ENCODE results near the gene TCEA2.

TCEA2 gene

DNA sequence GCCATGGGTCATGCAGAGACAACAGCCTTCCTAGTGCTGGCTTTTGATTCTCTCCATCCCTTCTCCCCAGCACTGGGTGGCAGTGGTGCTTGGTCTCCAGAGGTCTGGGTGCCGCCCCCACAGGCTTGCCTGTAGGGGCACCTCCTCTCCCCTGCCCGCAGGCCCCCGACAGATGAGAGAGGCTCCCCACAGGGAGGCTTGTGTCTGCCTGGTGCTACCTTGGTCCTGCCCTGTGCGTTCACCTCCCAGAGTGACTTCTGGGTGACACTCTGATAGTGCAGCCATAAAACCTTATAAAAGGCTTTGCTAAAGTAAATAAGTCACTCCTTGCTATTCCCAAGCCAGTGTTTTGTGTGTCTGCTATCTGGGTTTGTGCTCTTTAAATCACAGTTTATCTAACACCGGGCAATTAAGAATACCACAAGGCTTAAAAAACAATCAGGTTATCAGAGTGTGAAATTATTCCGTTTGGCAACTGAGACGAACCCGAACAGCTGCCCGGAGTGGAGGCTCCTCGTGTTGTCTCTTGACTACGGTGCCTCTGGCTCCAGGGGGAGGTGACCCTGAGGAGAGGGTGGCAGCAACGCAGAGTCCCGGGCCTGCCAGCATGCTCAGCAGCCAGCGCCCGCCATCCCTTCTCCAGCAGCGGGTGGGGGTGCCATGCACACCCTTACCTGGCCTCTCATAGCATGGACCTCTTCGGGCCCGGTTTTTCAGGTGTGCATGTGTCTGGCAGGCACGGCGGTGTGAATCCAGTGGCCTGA is 32.4 kb upstream of the TCEA2 start:
- H3K27ac Mint-ChIP-seq, result peak overlapping the region; percentile 41
- peaks cover 43% of the 10 kb centered on the region for H3K36me3 Mint-ChIP-seq (ENCODE audit: low read depth)
- DNase-seq (ENCODE audit: low spot score), result no peak
- no peak overlapping the region for H3K4me3 Mint-ChIP-seq
- H3K9me3 Mint-ChIP-seq, result no peaks in the 10 kb centered on the region
- H3K27me3 Mint-ChIP-seq (ENCODE audit: low read depth), result no peaks in the 10 kb centered on the region
- peaks cover 16% of the 10 kb centered on the region for H3K4me1 Mint-ChIP-seq (ENCODE audit: low read depth)

- no peaks in the 10 kb centered on the region for H3K27me3 Mint-ChIP-seq (ENCODE audit: low read depth)
- H3K36me3 Mint-ChIP-seq (ENCODE audit: low read depth), result peaks cover 37% of the 10 kb centered on the region
- no peak for DNase-seq (ENCODE audit: low spot score)
- H3K9me3 Mint-ChIP-seq, result no peaks in the 10 kb centered on the region
- no peak overlapping the region for H3K27ac Mint-ChIP-seq
- H3K4me3 Mint-ChIP-seq, result no peak overlapping the region
- H3K4me1 Mint-ChIP-seq (ENCODE audit: low read depth), result peaks cover 24% of the 10 kb centered on the region
Measured at GRCh38 chr20:64031822-64032314, 31.1 kb upstream of the TCEA2 start.

DNA sequence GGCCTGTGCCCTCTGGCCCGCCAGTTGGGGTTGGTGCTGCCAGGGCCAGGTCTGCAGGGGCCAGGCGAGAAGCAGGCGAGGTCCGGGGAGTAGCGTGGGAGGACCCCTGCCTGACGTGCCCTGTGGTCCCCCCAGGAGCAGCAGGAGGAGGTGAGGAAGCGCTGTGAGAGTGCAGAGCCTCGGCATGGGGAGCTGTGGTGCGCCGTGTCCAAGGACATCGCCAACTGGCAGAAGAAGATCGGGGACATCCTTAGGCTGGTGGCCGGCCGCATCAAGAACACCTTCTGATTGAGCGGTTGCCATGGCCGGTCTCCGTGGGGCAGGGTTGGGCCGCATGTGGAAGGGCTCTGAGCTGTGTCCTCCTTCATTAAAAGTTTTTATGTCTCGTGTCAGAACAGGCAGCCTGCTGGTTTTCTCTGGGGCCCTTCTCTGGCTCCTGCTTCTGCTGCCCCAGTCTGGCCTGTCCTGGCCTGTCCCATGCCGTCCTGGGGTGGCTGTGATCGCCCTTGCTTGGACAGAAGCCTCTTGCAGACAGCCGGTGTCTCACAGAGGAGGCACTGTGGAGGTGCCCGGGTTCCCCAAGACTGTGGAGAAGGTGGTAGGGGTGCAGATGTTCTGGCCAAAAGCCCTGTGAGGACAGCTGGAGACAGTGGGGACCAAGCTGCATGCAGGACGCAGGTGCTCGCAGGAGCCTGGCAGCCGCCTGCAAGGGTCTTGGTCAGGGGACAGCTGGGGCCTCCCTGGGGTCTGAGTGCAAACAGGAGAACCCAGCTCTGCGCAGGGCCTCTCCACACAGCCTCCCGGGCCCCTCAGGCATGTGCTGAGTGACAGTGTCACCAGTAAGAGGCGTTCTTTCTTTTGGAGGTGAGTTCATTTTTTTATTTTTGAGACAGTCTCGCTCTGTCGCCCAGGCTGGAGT is 30.0 kb upstream of the TCEA2 start:
- peak overlapping the region; percentile 96 for H3K27ac Mint-ChIP-seq
- peaks cover 32% of the 10 kb centered on the region for H3K4me1 Mint-ChIP-seq (ENCODE audit: low read depth)
- no peak for DNase-seq (ENCODE audit: low spot score)
- peaks cover 30% of the 10 kb centered on the region for H3K36me3 Mint-ChIP-seq (ENCODE audit: low read depth)
- H3K4me3 Mint-ChIP-seq, result no peak overlapping the region
- H3K27me3 Mint-ChIP-seq (ENCODE audit: low read depth), result no peaks in the 10 kb centered on the region
- no peaks in the 10 kb centered on the region for H3K9me3 Mint-ChIP-seq

DNA sequence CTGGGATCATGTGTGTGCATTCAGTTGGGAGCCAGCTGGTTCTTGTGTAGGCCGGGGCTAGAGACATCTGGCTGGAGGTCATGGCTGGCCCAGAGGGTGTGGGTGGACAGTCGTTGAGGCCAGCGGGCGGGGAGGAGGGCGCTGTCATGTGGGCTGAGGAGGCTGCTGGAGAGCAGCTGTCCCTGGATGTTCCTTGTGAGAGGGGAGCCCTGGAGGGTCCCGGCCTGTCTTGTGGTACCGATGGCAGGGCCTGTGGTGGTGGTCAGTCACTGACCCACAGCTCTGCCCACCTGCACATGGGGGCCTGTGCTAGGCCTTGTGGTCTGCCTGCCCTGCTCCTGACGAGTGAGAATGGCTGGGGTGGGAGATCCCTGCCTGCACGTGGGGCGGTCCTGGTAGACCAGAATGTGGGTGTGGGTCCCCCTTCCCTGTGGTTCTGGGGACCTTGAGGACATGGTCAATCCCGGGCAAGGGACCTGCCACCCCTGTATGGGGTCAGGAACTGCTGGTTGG is 29.0 kb upstream of the TCEA2 start:
- H3K4me1 Mint-ChIP-seq (ENCODE audit: low read depth), result peaks cover 32% of the 10 kb centered on the region
- H3K36me3 Mint-ChIP-seq (ENCODE audit: low read depth), result peaks cover 26% of the 10 kb centered on the region
- peak overlapping the region; percentile 96 for H3K27ac Mint-ChIP-seq
- no peaks in the 10 kb centered on the region for H3K27me3 Mint-ChIP-seq (ENCODE audit: low read depth)
- H3K4me3 Mint-ChIP-seq, result peak overlapping the region; percentile 27
- no peak for DNase-seq (ENCODE audit: low spot score)
- H3K9me3 Mint-ChIP-seq, result no peaks in the 10 kb centered on the region

DNA sequence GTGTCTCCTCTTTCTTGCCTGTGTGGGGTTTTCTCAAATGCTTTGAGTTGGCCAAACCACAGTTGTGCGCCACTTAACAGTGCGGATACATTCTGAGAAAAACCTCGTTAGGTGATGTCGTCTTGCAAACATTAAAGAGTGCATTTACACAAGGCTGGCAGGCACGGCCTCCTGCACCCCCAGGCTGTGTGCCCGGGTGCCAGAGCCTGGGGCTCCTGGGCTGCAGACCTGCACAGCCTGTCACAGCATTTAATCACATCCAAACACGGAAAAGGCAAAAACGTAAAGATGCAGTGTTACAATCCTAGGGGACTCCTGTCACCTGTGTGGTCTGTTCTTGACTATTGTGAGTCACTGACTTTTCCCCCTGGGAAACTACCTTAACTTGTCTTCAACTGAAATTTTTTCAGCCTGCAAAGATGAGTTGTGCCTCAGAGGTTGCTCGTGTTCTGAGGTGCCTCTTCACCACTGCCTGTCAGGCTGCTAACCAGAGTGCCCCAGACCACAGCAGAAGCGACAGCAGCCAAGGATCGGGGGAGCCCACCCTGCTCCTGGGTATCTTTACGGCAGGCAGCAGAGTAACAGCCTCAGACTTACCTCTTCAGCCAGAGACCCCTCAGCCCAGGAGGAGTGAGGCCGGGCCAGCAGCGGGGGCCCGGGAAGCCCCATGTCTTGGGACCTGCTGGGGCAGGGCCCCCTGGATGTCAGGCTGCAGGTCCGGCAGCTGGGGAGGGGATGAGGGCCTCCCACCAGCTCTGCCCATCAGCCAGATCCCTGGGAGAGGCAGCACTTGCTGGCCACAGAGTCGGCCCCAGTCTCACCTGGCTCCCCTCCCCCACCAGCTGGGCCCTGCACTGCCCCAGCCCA is 27.7 kb upstream of the TCEA2 start:
- peaks cover 18% of the 10 kb centered on the region for H3K36me3 Mint-ChIP-seq (ENCODE audit: low read depth)
- H3K27me3 Mint-ChIP-seq (ENCODE audit: low read depth), result no peaks in the 10 kb centered on the region
- peaks cover 40% of the 10 kb centered on the region for H3K4me1 Mint-ChIP-seq (ENCODE audit: low read depth)
- peak; percentile 47 for DNase-seq (ENCODE audit: low spot score)
- H3K9me3 Mint-ChIP-seq, result no peaks in the 10 kb centered on the region
- H3K27ac Mint-ChIP-seq, result peak overlapping the region; percentile 96
- peak overlapping the region; percentile 76 for H3K4me3 Mint-ChIP-seq

GRCh38 chr20:64035933-64036345 is 27.1 kb upstream of the TCEA2 start, which contains the start of gene C20orf204:
C20orf204 (plus strand) TSS chr20:64036182; CDS start chr20:64036324, 142 bp downstream.
- Mint-ChIP-seq H3K4me3 (peak within 1 kb of the TSS; percentile 76), H3K4me1 (ENCODE audit: low read depth) (peaks cover 40% of the 10 kb centered on the region), H3K27me3 (ENCODE audit: low read depth) (no peaks in the 10 kb centered on the region), H3K36me3 (ENCODE audit: low read depth) (peaks cover 14% of the 10 kb centered on the region), H3K9me3 (no peaks in the 10 kb centered on the region), H3K27ac (peak within 1 kb of the TSS; percentile 96)
- DNase-seq (ENCODE audit: low spot score), result no peak

- peaks cover 10% of the 10 kb centered on the region for H3K36me3 Mint-ChIP-seq (ENCODE audit: low read depth)
- H3K4me1 Mint-ChIP-seq (ENCODE audit: low read depth), result peaks cover 42% of the 10 kb centered on the region
- no peaks in the 10 kb centered on the region for H3K27me3 Mint-ChIP-seq (ENCODE audit: low read depth)
- peak overlapping the region; percentile 70 for H3K4me3 Mint-ChIP-seq
- peak overlapping the region; percentile 79 for H3K27ac Mint-ChIP-seq
- DNase-seq (ENCODE audit: low spot score), result peak; percentile 35
- no peaks in the 10 kb centered on the region for H3K9me3 Mint-ChIP-seq
Measured at GRCh38 chr20:64036346-64037198, 26.4 kb upstream of the TCEA2 start.

- no peaks in the 10 kb centered on the region for H3K9me3 Mint-ChIP-seq
- DNase-seq (ENCODE audit: low spot score), result no peak
- H3K4me3 Mint-ChIP-seq, result peak overlapping the region; percentile 70
- no peaks in the 10 kb centered on the region for H3K27me3 Mint-ChIP-seq (ENCODE audit: low read depth)
- H3K27ac Mint-ChIP-seq, result peak overlapping the region; percentile 79
- H3K36me3 Mint-ChIP-seq (ENCODE audit: low read depth), result peaks cover 8% of the 10 kb centered on the region
- peaks cover 42% of the 10 kb centered on the region for H3K4me1 Mint-ChIP-seq (ENCODE audit: low read depth)
Measured at GRCh38 chr20:64037199-64037497, 25.9 kb upstream of the TCEA2 start.

DNA sequence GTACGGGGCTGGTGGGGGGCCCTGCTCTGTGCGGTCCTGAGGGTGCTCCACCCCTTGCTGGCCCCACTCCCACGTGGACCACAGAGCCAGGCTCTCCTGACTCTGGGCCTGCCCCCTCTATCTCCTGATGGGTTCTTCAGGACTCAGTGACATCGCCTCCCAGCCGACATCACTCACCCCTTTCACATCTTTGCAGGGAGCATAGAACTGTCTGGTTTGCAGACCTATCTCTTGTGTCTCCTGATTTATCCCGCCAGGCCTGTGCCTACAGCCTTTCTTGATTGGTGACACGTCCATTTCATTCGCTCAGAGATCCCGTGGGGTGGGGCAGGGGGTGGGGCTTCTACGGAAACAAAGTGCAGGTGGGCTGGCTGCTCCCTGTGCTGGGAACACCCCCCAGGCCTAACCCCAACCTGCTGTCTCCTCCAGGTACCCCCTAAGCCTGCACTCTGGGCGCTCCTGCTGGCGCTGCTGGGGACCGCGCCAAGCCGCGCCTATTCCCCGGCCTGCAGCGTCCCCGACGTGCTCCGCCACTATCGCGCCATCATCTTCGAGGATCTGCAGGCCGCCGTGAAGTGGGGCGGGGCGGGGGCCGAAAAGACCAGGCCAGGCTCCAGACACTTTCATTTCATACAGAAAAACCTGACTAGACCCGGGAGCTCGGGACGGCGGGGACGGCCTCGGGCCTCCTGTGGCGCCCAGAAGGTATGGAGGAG is 25.3 kb upstream of the TCEA2 start:
- no peak for DNase-seq (ENCODE audit: low spot score)
- Mint-ChIP-seq H3K27me3 (ENCODE audit: low read depth) (no peaks in the 10 kb centered on the region), H3K27ac (peak overlapping the region; percentile 79), H3K4me1 (ENCODE audit: low read depth) (peaks cover 42% of the 10 kb centered on the region), H3K36me3 (ENCODE audit: low read depth) (peaks cover 8% of the 10 kb centered on the region), H3K4me3 (peak overlapping the region; percentile 70), H3K9me3 (no peaks in the 10 kb centered on the region)

- no peaks in the 10 kb centered on the region for H3K9me3 Mint-ChIP-seq
- peak overlapping the region; percentile 70 for H3K4me3 Mint-ChIP-seq
- H3K4me1 Mint-ChIP-seq (ENCODE audit: low read depth), result peaks cover 42% of the 10 kb centered on the region
- H3K27me3 Mint-ChIP-seq (ENCODE audit: low read depth), result no peaks in the 10 kb centered on the region
- peaks cover 8% of the 10 kb centered on the region for H3K36me3 Mint-ChIP-seq (ENCODE audit: low read depth)
- H3K27ac Mint-ChIP-seq, result no peak overlapping the region
- no peak for DNase-seq (ENCODE audit: low spot score)
Measured at GRCh38 chr20:64038224-64038564, 24.8 kb upstream of the TCEA2 start.

DNA sequence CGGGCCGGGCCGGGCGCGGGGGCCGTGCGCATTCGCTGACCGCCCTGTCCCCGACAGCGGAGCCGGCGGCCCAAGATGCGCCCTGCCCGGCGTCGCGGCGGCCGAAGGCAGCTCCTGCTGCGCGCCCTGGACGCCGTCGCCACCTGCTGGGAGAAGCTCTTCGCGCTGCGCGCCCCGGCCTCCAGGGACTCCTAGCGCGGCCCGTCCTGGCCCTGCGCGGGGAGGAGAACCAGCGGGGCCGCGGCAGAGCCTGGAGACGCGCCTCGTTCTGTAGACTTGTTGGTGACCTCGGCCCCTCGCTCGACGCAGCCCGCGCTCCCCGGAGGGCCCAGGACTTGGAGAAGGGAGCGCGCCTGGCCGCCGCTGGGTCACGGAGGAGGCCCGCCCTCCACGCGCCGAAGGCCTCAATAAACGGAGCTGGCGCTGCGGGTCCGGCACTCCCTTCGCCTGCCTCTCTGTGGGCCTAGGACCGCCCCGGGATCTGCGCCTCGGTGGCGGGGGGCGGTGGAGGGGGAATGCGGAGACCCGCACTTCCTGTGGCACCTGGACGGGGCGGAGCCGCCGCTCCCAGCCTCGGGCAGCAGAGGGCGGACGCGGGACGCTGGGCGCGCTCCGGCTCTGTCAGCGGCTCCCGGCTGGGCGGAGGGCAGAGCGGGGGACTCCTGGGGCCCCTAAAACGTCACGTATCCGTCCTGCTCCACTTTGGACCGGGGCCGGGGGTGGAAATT is 24.3 kb upstream of the TCEA2 start:
- peak overlapping the region; percentile 57 for H3K27ac Mint-ChIP-seq
- peak overlapping the region; percentile 66 for H3K4me3 Mint-ChIP-seq
- H3K36me3 Mint-ChIP-seq (ENCODE audit: low read depth), result peaks cover 7% of the 10 kb centered on the region
- H3K4me1 Mint-ChIP-seq (ENCODE audit: low read depth), result peaks cover 45% of the 10 kb centered on the region
- peak; percentile 82 for DNase-seq (ENCODE audit: low spot score)
- no peaks in the 10 kb centered on the region for H3K9me3 Mint-ChIP-seq
- no peaks in the 10 kb centered on the region for H3K27me3 Mint-ChIP-seq (ENCODE audit: low read depth)

Data from T-helper 2 cell treated with Interferon-gamma antibody and Interleukin-4, amounts not matched to agents 5 μg/mL and 100 μg/mL, for 36 hours (primary cell).